Adrenal gland (tissue), 12 donors: ENCODE measurements around the gene HERPUD2. TPM values are rescaled to one million over a fixed set of nuclear protein-coding genes. Genes with fewer than 3 reads are reported as not detected.

Experiments
- DNase-seq, 7 donors: peaks; one replicate each; pipeline ENCODE4 v3.0.0-alpha.2; 2019 to 2020
- H3K27ac ChIP-seq, 5 donors: fragments of 200-600 bp; sonication (generic) in 4 of 5; 1 replicate in 3 of 5; 2 replicates in 2 of 5; pipeline versions ENCODE4 v1.5.1 to v1.8.0; 2016 to 2020; ENCODE audit warnings: mild to moderate bottlenecking in 1 of 5
- H3K27me3 ChIP-seq: fragments of 200-600 bp; 2 replicates; pipeline ENCODE4 v1.8.0; 2021
- H3K36me3 ChIP-seq, 2 donors: fragments of 200-600 bp; replicated peaks in 1 of 2; 1 replicate in 1 of 2; 2 replicates in 1 of 2; pipeline versions ENCODE4 v1.5.1 to v1.8.0; 2018 to 2022
- H3K4me1 ChIP-seq, 2 donors: fragments of 200-600 bp; replicated peaks in 1 of 2; 1 replicate in 1 of 2; 2 replicates in 1 of 2; pipeline versions ENCODE4 v1.5.1 to v1.8.0; 2018 to 2021
- H3K4me3 ChIP-seq, 4 donors: fragments of 200-600 bp; sonication (generic) in 3 of 4; one replicate each; pipeline ENCODE4 v1.5.1; 2016 to 2018
- H3K9me3 ChIP-seq, 3 donors: fragments of 200-600 bp; sonication (generic) in 1 of 3; replicated peaks in 1 of 3; 1 replicate in 2 of 3; 2 replicates in 1 of 3; pipeline versions ENCODE4 v1.5.1 to v1.8.0; 2016 to 2021
- POLR2A ChIP-seq, 2 donors: fragments of 450-650 bp; IDR thresholded peaks; one replicate each; pipeline ENCODE4 v1.6.1; 2017; ENCODE audit warnings: antibody characterized with exemption in 2 of 2, mild to moderate bottlenecking in 2 of 2, moderate library complexity in 1 of 2
- WGBS, 4 donors: extraction: QIAGEN DNeasy Blood & Tissue Kit in 2 of 4; methylation state at CpG; one replicate each; pipeline versions ENCODE4 v1.1.5 to v1.1.7; 2013 to 2017; 5-methylcytosine and 5-hydroxymethylcytosine counted together
- intact Hi-C, 2 donors: fragments of 100-400 bp; cut with DNase I; formaldehyde crosslinking; loops; one replicate each; pipeline versions ENCODE4 v1.14.1 to v1.15.0; 2022 to 2023
- polyA plus RNA-seq, 3 donors: library from polyadenylated mRNA; stranded (reverse); fragments of 200-250 nt in 2 of 3; fragments of 350-450 nt in 1 of 3; fragmentation: Illumina TruSeq in 1 of 3; extraction: RNeasy Lipid Tissue Mini Kit (QIAGEN cat#74804) in 1 of 3; gene quantifications; one replicate each; pipeline ENCODE4 v1.2.3, GENCODE V29; 2013 to 2014
- total RNA-seq, 9 donors: library from RNA; depleted of rRNA in 4 of 9; stranded (reverse); fragments of >200 nt in 4 of 9; fragments of 120-200 nt in 1 of 9; fragmentation: NEBNext Ultra II Directional in 1 of 9; extraction: Animal tissue kit (Norgen Biotek cat#: 25700) in 1 of 9; gene quantifications; one replicate each; pipeline versions ENCODE4 v1.1.0 to v1.2.4, GENCODE V29; 2013 to 2023
- TF ChIP-seq, protein P1 (sequence below), 6 experiments: fragments of 450-650 bp in 4 of 6; fragments of 200-600 bp in 2 of 6; sonication (generic) in 1 of 6; IDR thresholded peaks; 1 replicate in 5 of 6; 2 replicates in 1 of 6; pipeline versions ENCODE4 v1.5.1 to v1.8.0; 2016 to 2021; ENCODE audit warnings: antibody characterized with exemption in 6 of 6, mild to moderate bottlenecking in 2 of 6, moderate library complexity in 1 of 6
- donor health status: healthy with polysubstance abuse.
- donor health status: Bipolar disorder and iron deficiency.
- donor health status: DM: yes; HTN: yes; CAD: no.
- donor health status: DM: no; HTN: no; CAD: no.
- donor health status: DM: no; HTN: no; CAD: no.
- donor health status: DM: yes; HTN: yes; CAD: no.

Gene HERPUD2
- total and polyA plus RNA-seq, 12 donors = 7.8 to 37.4 (median 19.8) TPM

- Histone ChIP-seq H3K9me3 (no peaks in the 10 kb centered on the region), H3K4me1 (no peaks in the 10 kb centered on the region), H3K36me3 (no peaks in the 10 kb centered on the region), H3K27ac (no peak overlapping the region), H3K27me3 (no peaks in the 10 kb centered on the region), H3K4me3 (no peak overlapping the region)
- DNase-seq = no peak
- intact Hi-C loops = no loop called here
- WGBS, 4 donors = 78 to 86% (median 82%) methylated on average over 4 of the region's 4 CpGs
- TF ChIP-seq, protein P1, sequence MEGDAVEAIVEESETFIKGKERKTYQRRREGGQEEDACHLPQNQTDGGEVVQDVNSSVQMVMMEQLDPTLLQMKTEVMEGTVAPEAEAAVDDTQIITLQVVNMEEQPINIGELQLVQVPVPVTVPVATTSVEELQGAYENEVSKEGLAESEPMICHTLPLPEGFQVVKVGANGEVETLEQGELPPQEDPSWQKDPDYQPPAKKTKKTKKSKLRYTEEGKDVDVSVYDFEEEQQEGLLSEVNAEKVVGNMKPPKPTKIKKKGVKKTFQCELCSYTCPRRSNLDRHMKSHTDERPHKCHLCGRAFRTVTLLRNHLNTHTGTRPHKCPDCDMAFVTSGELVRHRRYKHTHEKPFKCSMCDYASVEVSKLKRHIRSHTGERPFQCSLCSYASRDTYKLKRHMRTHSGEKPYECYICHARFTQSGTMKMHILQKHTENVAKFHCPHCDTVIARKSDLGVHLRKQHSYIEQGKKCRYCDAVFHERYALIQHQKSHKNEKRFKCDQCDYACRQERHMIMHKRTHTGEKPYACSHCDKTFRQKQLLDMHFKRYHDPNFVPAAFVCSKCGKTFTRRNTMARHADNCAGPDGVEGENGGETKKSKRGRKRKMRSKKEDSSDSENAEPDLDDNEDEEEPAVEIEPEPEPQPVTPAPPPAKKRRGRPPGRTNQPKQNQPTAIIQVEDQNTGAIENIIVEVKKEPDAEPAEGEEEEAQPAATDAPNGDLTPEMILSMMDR (IDR thresholded peaks at IDR 0.05) = no peak
- no peak for TF ChIP-seq POLR2A (IDR thresholded peaks at IDR 0.05)
Measured at GRCh38 chr7:35723011-35723410, 28.1 kb upstream of the HERPUD2 start.

- intact Hi-C loops = no loop called here
- TF ChIP-seq, protein P1 (IDR thresholded peaks at IDR 0.05) = no peak
- TF ChIP-seq POLR2A (IDR thresholded peaks at IDR 0.05) = no peak
Measured at GRCh38 chr7:35722054-35722849, 27.3 kb upstream of the HERPUD2 start.

DNA sequence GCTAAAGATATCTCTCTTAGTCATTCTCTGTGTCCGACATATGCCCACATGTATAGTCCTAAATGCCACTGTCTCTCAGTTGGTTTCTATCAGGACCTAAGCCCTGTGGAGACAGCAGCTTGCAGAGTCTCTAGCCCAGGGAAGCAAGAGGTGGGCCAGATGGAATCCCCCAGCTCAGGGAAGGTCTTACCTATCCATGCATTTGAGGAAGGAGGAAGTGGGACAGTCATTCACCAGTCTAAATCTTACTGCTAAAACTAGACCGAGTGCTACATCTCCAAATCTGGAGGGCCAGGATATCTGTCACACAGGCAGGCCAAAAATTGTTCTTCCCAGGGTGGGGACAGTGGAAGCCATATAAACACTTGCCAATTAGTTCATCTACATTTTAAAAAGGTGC, 26.4 kb upstream of the HERPUD2 start:
- TF ChIP-seq, protein P1 (IDR thresholded peaks at IDR 0.05) = no peak
- TF ChIP-seq POLR2A (IDR thresholded peaks at IDR 0.05) = no peak
- WGBS, 4 donors = 90 to 99% (median 93%) methylated on average over 2 of the region's 2 CpGs

More at GRCh38 chr7:35722054-35722849, 27.3 kb upstream of the HERPUD2 start:
- no peaks in the 10 kb centered on the region for H3K36me3 ChIP-seq
- DNase-seq = no peak
- H3K4me3 ChIP-seq = no peak overlapping the region
- no peaks in the 10 kb centered on the region for H3K9me3 ChIP-seq
- no peak overlapping the region for H3K27ac ChIP-seq
- H3K4me1 ChIP-seq = no peaks in the 10 kb centered on the region
- WGBS, 4 donors = 62 to 68% (median 65%) methylated on average over 7 of the region's 7 CpGs
- H3K27me3 ChIP-seq = no peaks in the 10 kb centered on the region

DNA sequence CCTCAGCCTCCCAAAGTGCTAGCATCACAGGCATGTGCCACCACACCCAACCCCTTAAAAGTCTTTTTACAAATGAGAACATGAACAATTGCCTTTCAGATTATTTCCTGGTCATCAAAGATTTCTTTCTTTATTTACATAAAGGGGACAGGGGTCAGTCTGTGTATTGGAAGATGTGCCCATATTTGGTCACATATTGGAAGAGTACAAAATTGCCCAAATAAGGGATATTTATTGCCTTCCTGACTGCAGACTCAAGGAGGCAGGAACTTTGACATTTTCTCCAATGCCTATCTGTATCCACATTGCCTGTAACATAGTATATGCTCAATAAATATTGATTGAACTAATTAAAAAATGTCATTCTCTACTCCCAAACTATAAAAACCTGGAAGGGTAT, 25.9 kb upstream of the HERPUD2 start:
- no peak overlapping the region for H3K27ac ChIP-seq
- H3K27me3 ChIP-seq = no peaks in the 10 kb centered on the region
- no peak overlapping the region for H3K4me3 ChIP-seq
- no peaks in the 10 kb centered on the region for H3K4me1 ChIP-seq
- DNase-seq = no peak
- no peaks in the 10 kb centered on the region for H3K36me3 ChIP-seq
- intact Hi-C loops = no loop called here
- H3K9me3 ChIP-seq = no peaks in the 10 kb centered on the region
- no peak for TF ChIP-seq POLR2A (IDR thresholded peaks at IDR 0.05)
- TF ChIP-seq, protein P1 (IDR thresholded peaks at IDR 0.05) = no peak

More for the DNA sequence above, 26.4 kb upstream of the HERPUD2 start:
- H3K27me3 ChIP-seq = no peaks in the 10 kb centered on the region
- no peaks in the 10 kb centered on the region for H3K4me1 ChIP-seq
- intact Hi-C loops = no loop called here
- H3K4me3 ChIP-seq = no peak overlapping the region
- DNase-seq = no peak
- no peaks in the 10 kb centered on the region for H3K9me3 ChIP-seq
- no peak overlapping the region for H3K27ac ChIP-seq
- no peaks in the 10 kb centered on the region for H3K36me3 ChIP-seq
